Activated T-cell treated with anti-CD3 and anti-CD28 coated beads, Interleukin-2, amount 50 U/mL, for 72 hours (primary cell): ENCODE measurements around the gene FOXN3. TPM values are rescaled to one million over a fixed set of nuclear protein-coding genes. Genes with fewer than 3 reads are reported as not detected.

ENCODE experiments used
- ATAC-seq, 2 donors: fragments of 150-1000 bp; cut with Tn5 transposase; replicated peaks in 1 of 2; 2 replicates each; pipeline ENCODE4 v1.10.0; 2021; ENCODE audit warnings: moderate library complexity in 2 of 2, mild to moderate bottlenecking in 1 of 2
- DNase-seq, 2 donors: peaks; one replicate each; pipeline ENCODE4 v3.0.0; 2021 to 2022; ENCODE audit warnings: mixed read lengths in 1 of 2
- H3K27ac Mint-ChIP-seq: one replicate; pipeline ENCODE4 v1.8.0; 2022; ENCODE audit warnings: mild to moderate bottlenecking, moderate library complexity, mixed read lengths
- H3K27me3 Mint-ChIP-seq: one replicate; pipeline ENCODE4 v1.8.0; 2022; ENCODE audit warnings: low read depth, mixed read lengths
- H3K36me3 Mint-ChIP-seq, 2 donors: one replicate each; pipeline ENCODE4 v1.8.0; 2022; ENCODE audit warnings: mixed read lengths in 2 of 2, mild to moderate bottlenecking in 1 of 2; ENCODE audit not compliant: insufficient read depth in 2 of 2
- H3K4me1 Mint-ChIP-seq: one replicate; pipeline ENCODE4 v1.8.0; 2022; ENCODE audit warnings: low read depth, mixed read lengths
- H3K4me3 Mint-ChIP-seq, 2 donors: one replicate each; pipeline ENCODE4 v1.8.0; 2022; ENCODE audit warnings: mild to moderate bottlenecking in 2 of 2, mixed read lengths in 2 of 2, moderate library complexity in 2 of 2
- H3K9me3 Mint-ChIP-seq, 2 donors: one replicate each; pipeline ENCODE4 v1.8.0; 2022; ENCODE audit warnings: mixed read lengths in 2 of 2
- total RNA-seq, 2 donors: library from RNA; stranded (reverse); gene quantifications; one replicate each; pipeline ENCODE4 v1.2.3, GENCODE V29; 2022

Gene FOXN3
- total RNA-seq, 2 donors from 2014 or later, result 154 to 157 TPM

GRCh38 chr14:89284333-89285058, 132.5 kb downstream of the FOXN3 start:
- Mint-ChIP-seq H3K27me3 (no peaks in the 10 kb centered on the region), H3K4me3 (peak overlapping the region; percentile 21 to 59), H3K36me3 (peaks cover 0 to 9% of the 10 kb centered on the region in 2 donors), H3K27ac (no peak overlapping the region), H3K9me3 (no peaks in the 10 kb centered on the region), H3K4me1 (peaks cover 77% of the 10 kb centered on the region)
- DNase-seq (no peak), ATAC-seq (no peak)

GRCh38 chr14:89283327-89284060, 133.5 kb downstream of the FOXN3 start:
- peak overlapping the region; percentile 12 to 69 for H3K4me3 Mint-ChIP-seq
- ATAC-seq, result peak; percentile 72 to 79
- H3K27me3 Mint-ChIP-seq, result no peaks in the 10 kb centered on the region
- peak overlapping the region; percentile 31 for H3K27ac Mint-ChIP-seq
- peaks cover 0 to 12% of the 10 kb centered on the region in 2 donors for H3K36me3 Mint-ChIP-seq
- H3K9me3 Mint-ChIP-seq, result no peaks in the 10 kb centered on the region
- DNase-seq, result peak; percentile 31 to 35
- peaks cover 87% of the 10 kb centered on the region for H3K4me1 Mint-ChIP-seq

- H3K27me3 Mint-ChIP-seq, result no peaks in the 10 kb centered on the region
- peak overlapping the region; percentile 29 for H3K27ac Mint-ChIP-seq
- DNase-seq, result no peak
Measured at GRCh38 chr14:89282191-89282590, 134.8 kb downstream of the FOXN3 start.

GRCh38 chr14:89280600-89280999, 136.4 kb downstream of the FOXN3 start:
- H3K4me1 Mint-ChIP-seq, result peaks cover 97% of the 10 kb centered on the region
- no peaks in the 10 kb centered on the region for H3K27me3 Mint-ChIP-seq
- H3K4me3 Mint-ChIP-seq, result no peak overlapping the region

More at GRCh38 chr14:89282191-89282590, 134.8 kb downstream of the FOXN3 start:
- peaks cover 0 to 2% of the 10 kb centered on the region in 2 donors for H3K9me3 Mint-ChIP-seq
- no peak for ATAC-seq
- peaks cover 0 to 15% of the 10 kb centered on the region in 2 donors for H3K36me3 Mint-ChIP-seq
- no peak overlapping the region for H3K4me3 Mint-ChIP-seq
- peaks cover 95% of the 10 kb centered on the region for H3K4me1 Mint-ChIP-seq

DNA sequence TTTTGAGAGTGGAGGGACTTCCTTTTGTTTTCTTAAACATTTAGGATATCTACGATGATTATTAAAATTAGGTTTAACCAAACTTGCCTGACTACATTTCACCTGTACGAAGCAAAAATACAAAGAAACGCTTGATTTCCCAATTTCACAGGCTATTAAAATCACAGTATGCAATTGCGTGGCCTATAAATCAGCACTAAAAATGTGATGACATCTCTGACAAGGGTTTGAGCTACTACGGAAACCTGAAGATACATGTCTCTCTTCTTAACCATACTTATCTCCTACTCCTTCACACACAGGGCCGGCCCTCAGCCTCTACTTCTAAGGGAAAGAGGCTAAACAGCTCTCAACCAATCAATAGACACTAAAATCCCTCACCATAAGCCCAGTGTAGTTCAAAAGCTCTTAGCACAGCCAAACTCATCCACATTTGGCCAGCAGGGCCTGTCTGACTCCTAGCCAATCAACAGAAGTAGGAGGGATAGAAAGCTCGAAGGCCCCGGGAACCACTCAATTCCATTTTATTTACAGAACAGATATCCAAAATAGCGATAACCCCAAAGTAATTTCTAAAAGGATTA, 137.3 kb downstream of the FOXN3 start:
- DNase-seq (no peak), ATAC-seq (no peak)
- H3K9me3 Mint-ChIP-seq, result peaks cover 0 to 2% of the 10 kb centered on the region in 2 donors
- peaks cover 1 to 20% of the 10 kb centered on the region in 2 donors for H3K36me3 Mint-ChIP-seq
- no peak overlapping the region for H3K4me3 Mint-ChIP-seq
- H3K27ac Mint-ChIP-seq, result peak overlapping the region; percentile 80
- H3K27me3 Mint-ChIP-seq, result no peaks in the 10 kb centered on the region
- peaks cover 97% of the 10 kb centered on the region for H3K4me1 Mint-ChIP-seq

More at GRCh38 chr14:89280600-89280999, 136.4 kb downstream of the FOXN3 start:
- H3K27ac Mint-ChIP-seq, result no peak overlapping the region
- ATAC-seq (no peak), DNase-seq (no peak)
- peaks cover 0 to 2% of the 10 kb centered on the region in 2 donors for H3K9me3 Mint-ChIP-seq
- H3K36me3 Mint-ChIP-seq, result peaks cover 0 to 18% of the 10 kb centered on the region in 2 donors

GRCh38 chr14:89277203-89277602, 139.8 kb downstream of the FOXN3 start:
- H3K36me3 Mint-ChIP-seq, result peaks cover 1 to 20% of the 10 kb centered on the region in 2 donors
- no peaks in the 10 kb centered on the region for H3K27me3 Mint-ChIP-seq
- peak overlapping the region; percentile 94 for H3K27ac Mint-ChIP-seq
- DNase-seq, result peak in 1 of 2 donors; percentile 24
- peaks cover 0 to 2% of the 10 kb centered on the region in 2 donors for H3K9me3 Mint-ChIP-seq
- H3K4me1 Mint-ChIP-seq, result peaks cover 94% of the 10 kb centered on the region
- peak overlapping the region; percentile 63 to 86 for H3K4me3 Mint-ChIP-seq
- peak in 1 of 2 donors; percentile 3 for ATAC-seq

DNA sequence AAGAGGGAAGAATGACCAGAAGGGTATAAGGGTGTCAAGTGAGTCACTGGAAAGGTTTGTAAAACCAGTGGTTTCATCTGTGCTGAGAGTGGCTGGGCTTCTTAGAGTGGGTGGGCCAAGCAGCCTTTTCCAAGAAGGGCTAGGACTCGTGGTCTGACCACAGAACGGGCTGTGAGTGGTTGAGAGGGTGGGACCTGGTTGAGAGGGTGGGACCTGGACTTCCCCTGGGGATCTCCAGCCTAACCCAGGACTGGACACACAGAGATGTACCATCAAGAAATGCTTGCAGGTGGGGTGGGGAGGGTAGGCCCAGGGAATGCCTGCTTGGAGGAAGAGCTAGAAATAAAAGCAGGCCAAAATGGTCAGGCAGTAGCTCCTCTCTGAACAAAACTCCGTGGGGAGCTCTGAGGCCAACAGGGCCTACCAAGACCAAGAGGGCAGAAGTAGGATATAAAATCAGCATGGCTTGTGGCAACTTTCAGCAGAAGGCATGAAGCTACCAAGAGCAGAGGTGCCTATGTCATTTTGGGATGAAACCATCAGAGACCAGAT, 140.5 kb downstream of the FOXN3 start:
- Mint-ChIP-seq H3K27me3 (no peaks in the 10 kb centered on the region), H3K27ac (peak overlapping the region; percentile 94), H3K36me3 (peaks cover 1 to 20% of the 10 kb centered on the region in 2 donors)

GRCh38 chr14:89270439-89271227, 146.4 kb downstream of the FOXN3 start:
- DNase-seq (peak in 1 of 2 donors; percentile 37), ATAC-seq (peak in 1 of 2 donors; percentile 86)
- H3K4me3 Mint-ChIP-seq, result peak overlapping the region in 1 of 2 donors; percentile 2
- peaks cover 87% of the 10 kb centered on the region for H3K4me1 Mint-ChIP-seq
- H3K36me3 Mint-ChIP-seq, result peaks cover 1 to 5% of the 10 kb centered on the region in 2 donors
- no peaks in the 10 kb centered on the region for H3K27me3 Mint-ChIP-seq
- no peaks in the 10 kb centered on the region for H3K9me3 Mint-ChIP-seq
- no peak overlapping the region for H3K27ac Mint-ChIP-seq

More for the DNA sequence above, 140.5 kb downstream of the FOXN3 start:
- Mint-ChIP-seq H3K4me3 (peak overlapping the region; percentile 63 to 86), H3K4me1 (peaks cover 92% of the 10 kb centered on the region), H3K9me3 (peaks cover 0 to 2% of the 10 kb centered on the region in 2 donors)
- ATAC-seq (peak; percentile 98), DNase-seq (peak; percentile 89 to 91)

- no peak overlapping the region for H3K4me3 Mint-ChIP-seq
Measured at GRCh38 chr14:89269404-89269803, 147.6 kb downstream of the FOXN3 start.

GRCh38 chr14:89268514-89268913, 148.5 kb downstream of the FOXN3 start:
- Mint-ChIP-seq H3K36me3 (peaks cover 2 to 7% of the 10 kb centered on the region in 2 donors), H3K4me1 (peaks cover 87% of the 10 kb centered on the region), H3K27me3 (no peaks in the 10 kb centered on the region), H3K9me3 (no peaks in the 10 kb centered on the region), H3K4me3 (no peak overlapping the region), H3K27ac (no peak overlapping the region)
- no peak for ATAC-seq
- no peak for DNase-seq

More at GRCh38 chr14:89269404-89269803, 147.6 kb downstream of the FOXN3 start:
- peaks cover 87% of the 10 kb centered on the region for H3K4me1 Mint-ChIP-seq
- H3K9me3 Mint-ChIP-seq, result no peaks in the 10 kb centered on the region
- ATAC-seq, result no peak
- no peak for DNase-seq
- H3K27me3 Mint-ChIP-seq, result no peaks in the 10 kb centered on the region
- H3K27ac Mint-ChIP-seq, result no peak overlapping the region
- H3K36me3 Mint-ChIP-seq, result peaks cover 0 to 3% of the 10 kb centered on the region in 2 donors

GRCh38 chr14:89267656-89268055, 149.4 kb downstream of the FOXN3 start:
- H3K27ac Mint-ChIP-seq, result peak overlapping the region; percentile 22
- no peak overlapping the region for H3K4me3 Mint-ChIP-seq
- no peak for ATAC-seq
- H3K27me3 Mint-ChIP-seq, result no peaks in the 10 kb centered on the region
- DNase-seq, result no peak
- peaks cover 86% of the 10 kb centered on the region for H3K4me1 Mint-ChIP-seq
- H3K36me3 Mint-ChIP-seq, result peaks cover 2 to 7% of the 10 kb centered on the region in 2 donors
- no peaks in the 10 kb centered on the region for H3K9me3 Mint-ChIP-seq

GRCh38 chr14:89267163-89267562, 149.9 kb downstream of the FOXN3 start:
- no peak for ATAC-seq
- peaks cover 90% of the 10 kb centered on the region for H3K4me1 Mint-ChIP-seq
- peaks cover 2 to 7% of the 10 kb centered on the region in 2 donors for H3K36me3 Mint-ChIP-seq
- H3K4me3 Mint-ChIP-seq, result no peak overlapping the region
- peak overlapping the region; percentile 22 for H3K27ac Mint-ChIP-seq
- H3K27me3 Mint-ChIP-seq, result no peaks in the 10 kb centered on the region
- H3K9me3 Mint-ChIP-seq, result no peaks in the 10 kb centered on the region
- DNase-seq, result no peak
